Astrocyte of the hippocampus (primary cell): ENCODE measurements around the gene MYO9A.

Source experiments
- DNase-seq: peaks from one replicate; pipeline ENCODE4 v3.0.0; 2011; ENCODE audit warnings: low read depth, low spot score

Gene MYO9A

GRCh38 chr15:71951134-71951533 is 166.8 kb downstream of the MYO9A start:
- DNase-seq = no peak

- DNase-seq = no peak
These were observed 172.9 kb downstream of the MYO9A start for GRCh38 chr15:71945012-71945411.

- no peak for DNase-seq
These were observed 174.1 kb downstream of the MYO9A start for GRCh38 chr15:71943806-71944205.

DNA sequence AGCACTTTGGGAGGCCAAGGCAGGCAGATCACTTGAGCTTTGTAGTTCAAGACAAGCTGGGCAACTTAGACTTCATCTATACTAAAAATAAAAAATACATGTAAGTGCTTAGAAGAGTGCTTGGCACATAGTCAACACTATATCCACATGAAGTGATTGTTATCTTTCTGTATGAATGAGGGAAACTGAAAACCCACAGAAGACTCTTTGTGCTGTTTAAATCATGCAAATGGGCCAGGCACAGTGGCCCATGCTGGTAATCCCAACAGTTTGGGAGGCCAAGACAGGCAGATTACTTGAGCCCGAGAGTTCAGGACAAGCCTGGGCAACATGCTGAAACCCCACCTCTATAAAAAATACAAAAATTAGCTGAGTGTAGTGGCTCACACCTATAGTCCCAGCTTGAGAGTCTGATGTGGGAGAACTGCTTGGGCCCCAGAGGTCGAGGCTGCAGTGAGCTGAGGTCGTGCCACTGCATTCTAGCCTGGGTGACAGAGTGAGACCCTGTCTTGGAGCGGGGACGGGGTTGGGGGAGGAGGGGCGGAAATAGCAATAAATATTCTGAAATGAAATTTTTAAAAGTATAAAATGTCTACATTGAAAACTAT is 177.9 kb downstream of the MYO9A start:
- DNase-seq = no peak

DNA sequence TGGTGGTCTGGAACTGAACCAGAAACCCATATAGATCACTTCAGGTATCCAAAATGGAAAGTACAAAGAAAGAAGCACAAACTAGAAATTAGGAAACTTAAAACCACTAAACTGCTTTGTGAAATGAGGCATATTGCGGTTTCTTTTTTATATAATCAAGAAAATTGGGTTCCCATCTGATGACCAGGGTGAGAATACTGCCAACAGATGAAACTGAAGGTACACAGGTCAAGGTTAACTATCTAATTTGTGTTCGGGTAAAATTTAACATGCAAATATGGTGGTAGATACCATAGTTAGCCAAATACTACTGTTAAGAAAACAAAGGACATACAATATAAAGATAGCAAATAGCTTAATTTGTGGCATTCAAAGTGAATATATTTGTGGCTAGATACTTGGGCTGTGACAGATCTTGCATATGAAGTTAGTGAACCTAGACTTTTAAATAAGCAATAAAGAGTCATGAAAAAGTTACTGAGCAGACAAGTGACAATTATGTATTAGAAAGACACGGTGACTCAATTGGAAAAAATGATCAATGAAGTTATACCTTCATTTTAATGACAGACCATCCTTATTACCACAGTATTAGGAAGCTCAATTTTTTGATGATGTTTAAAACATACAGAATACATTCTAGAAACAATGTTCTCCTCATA is 180.2 kb downstream of the MYO9A start:
- DNase-seq = no peak

GRCh38 chr15:71934446-71934845 is 183.5 kb downstream of the MYO9A start:
- no peak for DNase-seq

GRCh38 chr15:71932689-71933088 is 185.3 kb downstream of the MYO9A start:
- DNase-seq = no peak

DNA sequence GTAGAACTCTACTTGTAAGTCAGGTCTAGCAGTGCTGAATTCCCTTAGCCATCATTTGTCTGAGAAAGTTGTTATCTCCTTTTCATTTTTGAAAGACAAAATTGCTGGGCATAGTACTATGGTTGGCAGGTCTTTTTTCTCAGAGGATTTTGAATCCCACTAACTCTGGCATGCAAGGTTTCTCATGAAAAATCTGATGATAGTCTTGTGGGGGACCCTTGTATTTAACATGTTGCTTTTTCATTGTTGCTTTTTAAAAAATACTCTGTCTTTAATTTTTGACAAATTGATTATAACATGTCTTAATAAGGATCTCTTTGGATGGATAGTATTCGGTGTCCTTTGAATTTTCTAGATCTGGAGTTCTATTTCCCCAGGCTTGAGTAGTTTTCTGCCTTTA is 186.7 kb downstream of the MYO9A start:
- DNase-seq = no peak

DNA sequence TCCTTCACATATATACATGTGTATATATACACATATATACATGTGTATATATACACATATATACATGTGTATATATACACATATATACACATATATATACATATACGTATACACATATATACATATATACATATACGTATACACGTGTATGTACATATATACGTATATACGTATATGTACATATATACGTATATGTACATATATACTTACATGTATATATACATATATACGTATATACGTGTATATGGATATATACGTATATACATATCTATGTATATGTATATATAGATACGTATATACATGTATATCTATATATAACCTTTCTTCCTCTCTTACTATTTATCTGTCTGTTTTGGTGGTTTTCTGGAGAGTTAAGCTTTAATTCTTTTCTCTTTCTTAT is 192.8 kb downstream of the MYO9A start:
- no peak for DNase-seq

GRCh38 chr15:71921191-71921590 is 196.8 kb downstream of the MYO9A start:
- no peak for DNase-seq

- no peak for DNase-seq
These were observed 197.4 kb downstream of the MYO9A start for GRCh38 chr15:71920573-71920972.

DNA sequence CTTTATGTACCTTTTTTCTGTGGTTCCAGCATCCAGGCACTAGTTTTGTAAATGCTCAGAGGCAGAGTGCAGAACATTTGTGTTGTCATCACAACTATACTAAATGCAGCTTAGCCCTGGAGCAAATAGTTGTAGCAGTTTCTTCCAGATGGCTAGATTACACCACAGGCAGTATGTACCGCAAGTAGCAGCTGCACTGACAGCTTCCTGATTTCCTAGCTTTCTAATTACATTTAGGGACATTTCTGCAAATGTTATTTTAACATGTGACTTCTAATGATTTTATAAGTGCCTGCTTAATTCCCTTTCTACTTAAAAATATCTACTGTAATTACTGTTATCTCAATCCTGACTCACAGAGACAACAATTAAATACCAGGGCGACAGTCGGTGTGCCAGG is 201.1 kb downstream of the MYO9A start:
- no peak for DNase-seq

- no peak for DNase-seq
These were observed 203.9 kb downstream of the MYO9A start for GRCh38 chr15:71914092-71914491.

- DNase-seq = no peak
These were observed 218.3 kb downstream of the MYO9A start for GRCh38 chr15:71899674-71900073.

DNA sequence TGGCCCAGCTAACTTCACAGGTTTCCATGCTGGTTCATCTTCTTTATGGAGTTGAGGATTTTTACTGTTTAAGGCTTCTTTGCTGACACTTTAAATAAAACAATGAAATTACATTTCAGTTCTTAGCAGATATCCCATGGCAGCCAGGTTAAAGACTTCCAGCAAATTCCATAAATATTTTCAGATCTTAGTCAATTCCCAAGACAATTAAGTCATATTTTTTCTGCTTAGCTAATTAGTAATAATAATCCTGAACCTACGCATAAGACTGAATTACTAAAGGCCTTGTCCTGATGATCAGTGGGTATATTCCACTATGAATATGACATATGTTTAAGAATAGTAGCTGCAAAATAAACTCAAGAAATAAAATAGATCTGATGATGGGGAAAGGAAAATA is 224.3 kb downstream of the MYO9A start:
- DNase-seq = peak; percentile 2

GRCh38 chr15:71892335-71892734 is 225.6 kb downstream of the MYO9A start:
- no peak for DNase-seq

DNA sequence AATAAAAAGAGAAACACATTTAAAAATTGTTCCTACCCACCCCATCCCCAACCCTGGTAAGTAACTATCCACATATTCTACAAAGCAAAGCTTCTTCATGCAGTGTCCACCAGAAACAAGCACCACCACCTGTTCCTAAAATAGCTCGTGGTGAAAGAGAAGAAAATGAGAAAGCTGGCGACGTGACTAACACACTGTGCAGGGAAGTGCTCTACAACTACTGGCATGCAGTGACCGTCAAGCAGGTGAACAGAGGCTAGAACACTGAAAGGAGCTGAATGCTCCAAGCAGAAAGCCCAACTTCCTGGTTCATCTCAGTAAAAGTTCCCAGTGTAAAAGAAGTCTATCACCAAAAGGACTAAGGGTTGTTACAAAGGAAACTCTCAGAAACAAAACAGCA is 226.9 kb downstream of the MYO9A start:
- DNase-seq = no peak

- no peak for DNase-seq
These were observed 228.0 kb downstream of the MYO9A start for GRCh38 chr15:71889947-71890346.

DNA sequence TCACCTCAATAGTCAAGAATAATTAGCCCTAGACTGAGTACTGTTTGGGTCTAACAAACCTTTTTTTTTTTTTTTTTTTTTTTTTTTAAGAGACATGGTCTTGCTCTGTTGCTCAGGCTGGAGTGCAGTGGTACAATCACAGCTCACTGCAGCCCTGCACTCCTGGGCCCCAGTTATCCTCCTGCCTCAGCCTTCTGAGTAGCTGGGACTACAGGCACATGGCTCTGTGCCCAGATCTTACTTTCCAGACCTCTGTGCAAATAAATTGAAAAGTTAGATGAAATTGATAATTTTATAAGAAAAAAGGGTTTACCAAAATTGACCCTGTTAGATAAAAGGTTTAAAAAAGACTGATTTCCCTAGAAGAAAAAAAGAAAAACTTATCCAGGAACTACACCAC is 228.6 kb downstream of the MYO9A start:
- no peak for DNase-seq

DNA sequence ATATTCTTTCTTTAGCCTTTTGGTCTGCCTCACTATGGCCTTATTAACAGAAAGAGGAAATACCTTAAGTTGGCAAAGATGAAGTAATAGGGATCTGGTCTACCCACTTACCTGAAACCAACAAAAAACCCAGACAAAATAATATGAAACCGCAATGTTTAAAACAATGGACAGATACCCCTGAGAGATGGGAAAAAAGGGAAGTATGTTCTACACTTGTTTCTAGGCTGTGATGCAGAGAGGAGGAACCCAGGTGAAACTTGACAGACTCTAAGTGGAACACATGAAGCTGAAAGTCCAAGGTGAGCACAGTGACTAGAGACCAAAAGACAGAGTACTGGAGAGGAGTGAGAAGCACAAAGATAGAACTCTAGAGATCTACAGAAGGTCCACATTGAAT is 229.2 kb downstream of the MYO9A start:
- DNase-seq = no peak

GRCh38 chr15:71885390-71885789 is 232.6 kb downstream of the MYO9A start:
- no peak for DNase-seq

DNA sequence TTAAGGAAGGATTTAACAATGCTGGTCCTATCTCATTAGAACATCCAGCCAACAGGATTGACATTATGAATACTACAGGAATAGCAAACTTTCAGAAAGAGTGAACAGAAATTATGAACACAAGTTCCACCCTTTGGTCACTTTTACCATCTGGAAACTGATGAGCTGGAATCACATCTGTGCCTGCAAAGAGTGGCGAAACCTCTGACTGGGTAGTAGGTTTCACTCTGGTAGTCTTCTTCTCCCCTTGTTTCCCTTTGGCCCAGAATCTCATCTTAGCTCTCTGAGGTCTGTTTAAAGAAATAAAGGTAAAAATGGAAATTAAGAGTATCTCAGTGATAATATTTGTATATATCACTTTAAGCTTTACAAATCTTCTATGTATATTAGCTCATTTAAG is 234.5 kb downstream of the MYO9A start:
- DNase-seq = no peak

- DNase-seq = no peak
These were observed 237.7 kb downstream of the MYO9A start for GRCh38 chr15:71880276-71880675.

DNA sequence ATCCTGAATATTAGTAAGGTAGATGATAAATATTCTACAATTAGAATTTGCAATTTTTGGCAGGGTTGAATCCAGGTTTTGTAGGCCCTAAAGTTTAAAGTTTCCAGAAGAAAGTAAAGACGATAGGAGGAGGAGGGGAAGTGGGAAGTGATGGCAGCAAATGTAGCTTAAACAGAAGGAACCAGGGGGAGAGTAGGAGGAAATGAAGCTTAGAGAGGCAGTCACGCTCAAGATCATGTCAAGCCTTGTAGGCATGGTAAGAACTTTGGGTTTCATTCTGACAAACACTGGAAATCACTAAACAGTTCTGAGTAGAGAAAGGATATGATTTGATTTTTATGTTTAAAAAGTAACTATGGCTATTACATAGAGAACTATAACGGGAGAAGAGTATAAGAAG is 243.7 kb downstream of the MYO9A start:
- DNase-seq = no peak
